OCI-LY3 (cell line): ENCODE measurements around the gene INHBB.

ENCODE experiments used
- H2AFZ ChIP-seq: fragments of 200-600, 300-600 bp; shearing (Covaris generic); 2 replicates; pipeline ENCODE4 v1.6.0; 2014; ENCODE audit warnings: antibody characterized with exemption, low read depth, low read length
- H3K27ac ChIP-seq: fragments of 200-600, 300-600 bp; sonication (generic); 2 replicates; pipeline ENCODE4 v1.5.1; 2014; ENCODE audit warnings: mild to moderate bottlenecking, low read length, moderate library complexity, mixed read lengths
- H3K27me3 ChIP-seq: fragments of 200-600, 300-600 bp; sonication (generic); 2 replicates; pipeline ENCODE4 v1.6.1; 2014; ENCODE audit warnings: low read depth, low read length, mixed read lengths
- H3K36me3 ChIP-seq: fragments of 200-600, 300-600 bp; sonication (generic); replicated peaks from 2 replicates; pipeline ENCODE3; 2014; ENCODE audit warnings: low read depth, low read length, mixed read lengths
- H3K4me1 ChIP-seq: fragments of 300-600, 200-600 bp; sonication (generic); 2 replicates; pipeline ENCODE4 v1.6.1; 2014; ENCODE audit warnings: low read length, mixed read lengths
- H3K4me2 ChIP-seq: fragments of 200-600, 300-600 bp; sonication (generic); 2 replicates; pipeline ENCODE4 v1.6.1; 2014; ENCODE audit warnings: low read length, mixed read lengths
- H3K4me3 ChIP-seq: fragments of 300-600, 200-600 bp; sonication (generic); 2 replicates; pipeline ENCODE4 v1.5.1; 2014; ENCODE audit warnings: antibody characterized with exemption, mild to moderate bottlenecking, low read length, moderate library complexity
- H3K79me2 ChIP-seq: fragments of 300-600, 200-600 bp; shearing (Covaris generic); 2 replicates; pipeline ENCODE4 v1.6.1; 2014; ENCODE audit warnings: mild to moderate bottlenecking, low read length, mixed read lengths
- H3K9ac ChIP-seq: fragments of 300-600, 200-600 bp; shearing (Covaris generic); 2 replicates; pipeline ENCODE4 v1.6.0; 2014; ENCODE audit warnings: mild to moderate bottlenecking, low read length, moderate library complexity
- H3K9me3 ChIP-seq: fragments of 200-600, 300-600 bp; shearing (Covaris generic); 2 replicates; pipeline ENCODE4 v1.6.1; 2014; ENCODE audit warnings: low read length, mixed read lengths; ENCODE audit not compliant: insufficient read depth
- H4K20me1 ChIP-seq: fragments of 200-600, 300-600 bp; sonication (generic); 2 replicates; pipeline ENCODE4 v1.6.1; 2016; ENCODE audit warnings: low read length, mixed read lengths; ENCODE audit not compliant: insufficient read depth
- CTCF ChIP-seq: fragments of 200-600, 300-600 bp; sonication (generic); IDR thresholded peaks from 2 replicates; pipeline ENCODE4 v1.5.1; 2014; ENCODE audit warnings: antibody characterized with exemption, low read length, low read depth
- EZH2phosphoT487 ChIP-seq: fragments of 200-600 bp; shearing (Covaris generic); IDR thresholded peaks from 2 replicates; pipeline ENCODE4 v1.6.1; 2018; ENCODE audit warnings: antibody characterized with exemption, mixed run types, low read depth

The INHBB gene

DNA sequence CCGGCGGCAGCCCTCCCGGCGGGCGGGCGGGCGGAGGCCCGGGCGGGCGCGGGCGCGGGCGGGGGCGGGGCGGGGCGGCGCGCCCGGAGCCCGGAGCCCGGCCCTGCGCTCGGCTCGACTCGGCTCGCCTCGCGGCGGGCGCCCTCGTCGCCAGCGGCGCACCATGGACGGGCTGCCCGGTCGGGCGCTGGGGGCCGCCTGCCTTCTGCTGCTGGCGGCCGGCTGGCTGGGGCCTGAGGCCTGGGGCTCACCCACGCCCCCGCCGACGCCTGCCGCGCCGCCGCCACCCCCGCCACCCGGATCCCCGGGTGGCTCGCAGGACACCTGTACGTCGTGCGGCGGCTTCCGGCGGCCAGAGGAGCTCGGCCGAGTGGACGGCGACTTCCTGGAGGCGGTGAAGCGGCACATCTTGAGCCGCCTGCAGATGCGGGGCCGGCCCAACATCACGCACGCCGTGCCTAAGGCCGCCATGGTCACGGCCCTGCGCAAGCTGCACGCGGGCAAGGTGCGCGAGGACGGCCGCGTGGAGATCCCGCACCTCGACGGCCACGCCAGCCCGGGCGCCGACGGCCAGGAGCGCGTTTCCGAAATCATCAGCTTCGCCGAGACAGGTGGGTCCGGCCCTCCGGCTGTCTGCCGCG lies at the start of gene INHBB:
Gene INHBB, plus strand, starts transcription at position 111 of the 641 bp plus-strand sequence. Its CDS starts 53 bp downstream, at position 164.
- Histone ChIP-seq H2AFZ (no peak within 1 kb of the TSS), H3K4me1 (no peaks in the 10 kb centered on the region), H3K9ac (no peak within 1 kb of the TSS), H4K20me1 (no peaks in the 10 kb centered on the region), H3K27me3 (0 out of 2 replicates have a peak, but pooled peaks cover 4% of the 10 kb centered on the region), H3K4me2 (no peak within 1 kb of the TSS), H3K27ac (no peak within 1 kb of the TSS), H3K79me2 (no peaks in the 10 kb centered on the region), H3K9me3 (no peaks in the 10 kb centered on the region), H3K36me3 (no peaks in the 10 kb centered on the region), H3K4me3 (no peak within 1 kb of the TSS)
- TF ChIP-seq EZH2phosphoT487 (no peak), CTCF (no peak)

GRCh38 chr2:120298173-120298835 lies 47.6 kb upstream of the INHBB start:
- Histone ChIP-seq H2AFZ (no peak overlapping the region), H3K36me3 (no peaks in the 10 kb centered on the region), H4K20me1 (no peaks in the 10 kb centered on the region), H3K9ac (no peak overlapping the region), H3K27me3 (no peaks in the 10 kb centered on the region), H3K79me2 (no peaks in the 10 kb centered on the region), H3K9me3 (no peaks in the 10 kb centered on the region), H3K27ac (no peak overlapping the region), H3K4me1 (peaks cover 7% of the 10 kb centered on the region), H3K4me2 (no peak overlapping the region), H3K4me3 (no peak overlapping the region)
- TF ChIP-seq CTCF, result no peak
- TF ChIP-seq EZH2phosphoT487, result no peak

GRCh38 chr2:120299004-120299403 lies 46.9 kb upstream of the INHBB start:
- Histone ChIP-seq H3K4me3 (no peak overlapping the region), H3K9ac (no peak overlapping the region), H3K79me2 (no peaks in the 10 kb centered on the region), H3K4me1 (peaks cover 3% of the 10 kb centered on the region), H3K4me2 (no peak overlapping the region), H4K20me1 (no peaks in the 10 kb centered on the region), H3K27me3 (peaks cover 3% of the 10 kb centered on the region; the same call in 1 of the 2 replicates), H2AFZ (no peak overlapping the region), H3K9me3 (no peaks in the 10 kb centered on the region), H3K36me3 (no peaks in the 10 kb centered on the region), H3K27ac (no peak overlapping the region)
- TF ChIP-seq CTCF (no peak), EZH2phosphoT487 (no peak)

GRCh38 chr2:120299561-120299960 lies 46.4 kb upstream of the INHBB start:
- H4K20me1 ChIP-seq, result no peaks in the 10 kb centered on the region

More at GRCh38 chr2:120299561-120299960, 46.4 kb upstream of the INHBB start:
- Histone ChIP-seq H3K4me2 (no peak overlapping the region), H3K27me3 (peaks cover 9% of the 10 kb centered on the region), H3K4me1 (no peaks in the 10 kb centered on the region), H3K36me3 (no peaks in the 10 kb centered on the region), H3K27ac (no peak overlapping the region), H3K9me3 (no peaks in the 10 kb centered on the region), H3K4me3 (no peak overlapping the region), H3K9ac (no peak overlapping the region), H2AFZ (no peak overlapping the region), H3K79me2 (no peaks in the 10 kb centered on the region)
- TF ChIP-seq EZH2phosphoT487, result no peak
- no peak for TF ChIP-seq CTCF
